C4-2B (cell line): ENCODE data around the gene PARD6B.

Experiments
- H3K27ac ChIP-seq: fragments of 450-650 bp; 2 replicates; pipeline ENCODE4 v1.5.1; 2017
- ZFX ChIP-seq: fragments of 450-650 bp; IDR thresholded peaks from 2 replicates; pipeline ENCODE4 v1.6.1; 2017
- TF ChIP-seq, protein P1 (sequence below): fragments of 450-650 bp; conservative IDR thresholded peaks from 2 replicates; pipeline ENCODE4 v1.5.1; 2017; ENCODE audit warnings: mild to moderate bottlenecking

PARD6B gene

DNA sequence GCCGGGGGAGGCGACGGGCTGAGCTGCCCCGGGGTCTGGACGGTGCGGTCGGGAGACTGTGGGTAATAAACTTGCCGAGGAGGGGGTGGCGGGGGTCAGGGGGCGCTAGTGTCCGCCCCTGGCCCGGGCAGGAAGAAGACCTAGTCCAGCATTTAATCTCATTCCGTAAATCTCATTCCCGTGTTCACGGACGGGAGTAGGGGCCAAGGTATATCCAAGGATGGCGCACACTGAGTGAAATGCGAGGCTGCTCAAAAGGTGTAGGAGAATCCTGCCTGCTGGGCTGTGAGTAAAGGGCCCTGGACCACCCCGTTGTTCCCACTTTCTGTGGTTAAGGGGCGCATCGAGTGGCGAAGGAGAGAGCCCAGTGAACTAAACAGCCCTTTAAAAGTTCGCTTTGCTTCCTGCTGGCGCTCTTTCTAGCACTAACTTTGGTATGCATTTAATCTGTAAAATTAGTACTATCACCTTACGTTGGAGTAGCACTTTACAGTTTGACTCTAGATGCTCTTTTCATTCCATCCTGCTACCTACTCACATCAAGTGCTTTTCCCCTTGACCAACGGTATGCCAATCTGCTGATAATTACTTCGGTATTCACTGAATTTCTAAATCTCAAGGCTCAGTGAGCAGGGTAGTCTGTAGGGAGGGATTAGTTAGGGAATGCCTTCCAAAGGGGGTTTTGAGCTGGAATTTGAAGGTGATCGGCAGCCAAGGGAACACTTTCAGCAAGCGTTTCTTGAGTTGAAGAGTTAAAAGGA is 730 bp downstream of the PARD6B start:
- H3K27ac ChIP-seq = peak overlapping the region; percentile 82

DNA sequence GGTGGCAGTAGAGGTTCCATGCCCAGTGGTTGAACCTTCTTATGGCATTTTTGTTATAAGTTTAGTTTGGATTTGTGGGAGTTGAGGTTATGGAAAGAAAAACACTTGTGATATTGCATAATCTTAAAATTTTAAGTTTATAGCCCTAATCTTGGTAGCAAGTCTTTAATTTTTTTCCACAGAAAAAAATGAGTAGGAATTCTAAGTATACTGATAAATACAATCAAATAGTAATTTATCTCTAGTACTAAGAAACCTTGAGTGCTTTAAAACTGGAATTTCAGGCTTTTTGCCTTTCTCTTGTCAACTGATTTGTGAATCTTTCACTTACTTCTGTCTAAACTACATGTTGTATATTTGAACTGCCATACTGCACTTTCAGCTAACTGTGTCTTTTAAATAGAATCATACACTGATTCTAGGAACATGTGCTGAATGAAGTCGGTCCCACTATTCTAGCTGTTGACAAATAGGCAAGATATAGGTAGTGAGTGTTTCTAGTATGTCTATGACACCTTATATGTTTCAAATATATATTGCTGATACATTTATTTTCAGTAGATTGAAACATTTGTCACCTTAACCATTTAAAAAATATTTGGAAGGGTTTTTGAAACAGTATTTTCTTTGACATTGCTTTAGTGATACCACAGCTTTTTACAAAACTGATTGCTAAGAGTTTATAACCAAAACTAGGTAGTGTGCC is 2.4 kb downstream of the PARD6B start:
- TF ChIP-seq, protein P1, sequence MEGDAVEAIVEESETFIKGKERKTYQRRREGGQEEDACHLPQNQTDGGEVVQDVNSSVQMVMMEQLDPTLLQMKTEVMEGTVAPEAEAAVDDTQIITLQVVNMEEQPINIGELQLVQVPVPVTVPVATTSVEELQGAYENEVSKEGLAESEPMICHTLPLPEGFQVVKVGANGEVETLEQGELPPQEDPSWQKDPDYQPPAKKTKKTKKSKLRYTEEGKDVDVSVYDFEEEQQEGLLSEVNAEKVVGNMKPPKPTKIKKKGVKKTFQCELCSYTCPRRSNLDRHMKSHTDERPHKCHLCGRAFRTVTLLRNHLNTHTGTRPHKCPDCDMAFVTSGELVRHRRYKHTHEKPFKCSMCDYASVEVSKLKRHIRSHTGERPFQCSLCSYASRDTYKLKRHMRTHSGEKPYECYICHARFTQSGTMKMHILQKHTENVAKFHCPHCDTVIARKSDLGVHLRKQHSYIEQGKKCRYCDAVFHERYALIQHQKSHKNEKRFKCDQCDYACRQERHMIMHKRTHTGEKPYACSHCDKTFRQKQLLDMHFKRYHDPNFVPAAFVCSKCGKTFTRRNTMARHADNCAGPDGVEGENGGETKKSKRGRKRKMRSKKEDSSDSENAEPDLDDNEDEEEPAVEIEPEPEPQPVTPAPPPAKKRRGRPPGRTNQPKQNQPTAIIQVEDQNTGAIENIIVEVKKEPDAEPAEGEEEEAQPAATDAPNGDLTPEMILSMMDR = no peak
- no peak for TF ChIP-seq ZFX
- no peak overlapping the region for H3K27ac ChIP-seq

More for the DNA sequence above, 730 bp downstream of the PARD6B start:
- TF ChIP-seq, protein P1 = no peak
- TF ChIP-seq ZFX = peak; percentile 82

DNA sequence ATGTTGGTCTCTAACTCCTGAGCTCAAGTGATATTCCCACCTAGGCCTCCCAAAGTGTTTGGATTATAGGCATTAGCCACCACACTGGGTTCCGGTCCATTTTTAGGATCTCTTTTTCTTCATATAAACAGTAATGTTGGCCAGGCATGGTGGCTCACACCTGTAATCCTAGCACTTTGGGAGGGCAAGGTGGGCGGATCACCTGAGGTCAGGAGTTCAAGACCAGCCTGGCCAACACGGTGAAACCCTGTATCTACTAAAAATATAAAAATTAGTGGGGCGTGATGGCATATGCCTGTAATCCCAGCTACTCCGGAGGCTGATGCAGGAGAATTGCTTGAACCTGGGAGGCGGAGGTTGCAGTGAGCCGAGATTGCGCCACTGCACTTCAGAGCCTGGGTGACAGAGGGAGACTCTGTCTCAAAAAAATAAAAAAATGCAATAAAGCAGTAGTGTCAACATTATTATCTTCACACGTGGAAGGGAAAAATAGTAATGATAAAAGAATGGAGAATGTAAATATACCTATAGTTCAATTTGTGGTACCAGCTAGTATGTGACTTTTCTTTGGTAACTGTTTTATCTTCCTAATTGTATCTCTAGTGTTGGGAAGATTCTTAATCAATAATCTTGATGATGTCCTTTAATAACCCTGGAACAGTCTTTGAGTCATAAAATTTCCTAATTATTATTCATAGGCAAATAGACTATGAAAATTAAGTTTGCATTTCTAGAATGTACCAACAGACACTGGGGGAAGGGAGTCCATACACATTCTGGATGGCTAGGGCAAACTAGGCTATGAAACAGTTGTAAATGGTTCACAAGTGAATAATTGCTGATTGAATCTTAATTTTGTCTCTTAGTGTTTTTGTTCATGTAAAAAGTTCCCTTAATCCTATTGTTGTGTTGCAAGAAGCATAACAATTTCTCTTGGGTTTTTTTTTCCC is 3.6 kb downstream of the PARD6B start:
- H3K27ac ChIP-seq = no peak overlapping the region
- TF ChIP-seq, protein P1 = no peak
- no peak for TF ChIP-seq ZFX

DNA sequence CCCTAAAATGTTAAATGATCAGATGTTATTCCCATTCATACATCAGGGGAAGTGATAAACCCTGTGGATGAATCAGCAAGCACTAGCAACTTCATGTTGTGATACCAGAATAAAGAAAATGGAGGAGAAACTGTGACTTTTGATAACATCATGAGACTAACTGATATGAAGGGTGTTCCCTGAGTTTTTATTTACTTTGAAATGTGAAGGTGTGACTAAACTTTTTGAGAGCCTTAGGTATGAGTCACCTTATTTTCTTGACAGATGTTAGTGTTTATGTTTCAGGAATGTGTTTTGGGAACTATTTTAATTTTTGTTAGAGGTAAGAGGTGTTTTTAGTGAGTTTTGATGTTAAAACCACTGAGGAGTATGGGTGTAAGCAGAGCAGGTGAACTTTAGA is 4.4 kb downstream of the PARD6B start:
- no peak overlapping the region for H3K27ac ChIP-seq
- TF ChIP-seq, protein P1 = no peak
- no peak for TF ChIP-seq ZFX

DNA sequence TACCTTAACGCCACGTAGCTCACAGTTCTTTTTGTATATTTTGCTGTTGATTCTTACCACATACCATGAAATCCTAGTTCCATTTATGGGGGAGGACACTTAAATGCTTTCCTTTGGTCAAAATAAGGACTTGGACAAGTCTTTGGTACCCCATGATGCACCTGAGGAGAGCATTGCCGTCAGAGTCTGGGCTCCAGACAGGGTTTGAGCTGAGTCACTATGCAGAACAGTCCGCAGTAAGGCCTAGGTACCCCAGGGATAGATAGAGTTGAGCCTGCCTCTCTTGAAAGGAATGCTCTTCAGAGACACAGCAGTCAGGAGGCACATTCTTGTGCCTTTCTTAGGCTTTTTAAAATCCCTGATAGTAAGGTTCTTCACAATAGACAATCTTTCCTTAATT is 6.0 kb downstream of the PARD6B start:
- no peak overlapping the region for H3K27ac ChIP-seq
- no peak for TF ChIP-seq ZFX
- TF ChIP-seq, protein P1 = no peak

DNA sequence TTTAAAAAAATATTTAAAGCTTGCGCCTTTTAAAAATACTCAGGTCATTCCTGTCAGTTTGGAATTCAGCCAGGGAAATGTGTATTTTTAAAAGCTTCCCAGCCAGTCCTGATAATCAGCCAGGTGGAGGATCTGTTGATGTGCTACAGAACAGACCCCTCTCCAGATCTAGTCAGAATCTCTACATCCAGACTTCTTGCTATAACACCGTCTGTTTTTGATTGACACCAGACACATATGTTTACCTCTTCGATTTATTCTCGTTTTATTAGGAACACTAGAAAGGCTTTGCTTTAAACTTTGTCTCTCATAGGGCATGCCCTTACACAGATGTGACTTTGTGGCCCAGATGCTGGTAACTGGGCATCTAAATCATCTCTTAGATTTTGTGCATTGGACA is 11.7 kb downstream of the PARD6B start:
- no peak overlapping the region for H3K27ac ChIP-seq
- TF ChIP-seq, protein P1 = no peak
- TF ChIP-seq ZFX = no peak
